OCI-LY3 (cell line): ENCODE data around the gene LRFN2.

Source experiments
- EZH2phosphoT487 ChIP-seq: fragments of 200-600 bp; shearing (Covaris generic); IDR thresholded peaks from 2 replicates; pipeline ENCODE4 v1.6.1; 2018; ENCODE audit warnings: antibody characterized with exemption, mixed run types, low read depth
- TF ChIP-seq, protein P1 (sequence below): fragments of 200-600, 300-600 bp; sonication (generic); IDR thresholded peaks from 2 replicates; pipeline ENCODE4 v1.5.1; 2014; ENCODE audit warnings: antibody characterized with exemption, low read length, low read depth

DNA sequence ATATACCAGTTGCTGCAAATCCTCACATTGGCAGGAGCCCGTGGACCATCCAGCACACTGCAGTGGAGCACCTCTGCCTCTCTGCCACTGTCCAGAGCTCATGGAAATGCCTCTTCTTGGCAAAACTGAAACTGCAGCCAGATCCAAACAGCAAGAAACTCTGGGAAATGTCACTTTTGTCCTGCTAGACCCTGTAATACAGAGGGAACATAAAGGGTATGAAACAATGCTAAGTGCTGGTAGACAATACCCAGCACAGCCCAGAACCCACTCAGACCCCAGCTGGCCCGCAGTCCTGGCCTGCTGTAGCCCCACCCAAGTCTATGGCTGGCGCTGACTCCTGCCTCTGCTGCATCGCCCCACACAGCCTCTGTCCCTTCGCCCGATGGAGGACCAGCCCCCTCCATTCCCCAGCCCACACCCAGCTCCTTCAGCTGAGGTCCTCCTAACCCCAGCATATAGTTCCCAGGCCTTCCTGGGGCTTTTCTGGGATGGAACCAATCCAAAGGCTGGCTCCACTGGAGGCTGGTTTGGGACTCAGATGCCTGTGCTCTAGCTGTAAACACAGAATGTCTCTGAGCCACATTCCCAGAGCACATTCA is 242.5 kb downstream of the LRFN2 start:
- TF ChIP-seq, protein P1, sequence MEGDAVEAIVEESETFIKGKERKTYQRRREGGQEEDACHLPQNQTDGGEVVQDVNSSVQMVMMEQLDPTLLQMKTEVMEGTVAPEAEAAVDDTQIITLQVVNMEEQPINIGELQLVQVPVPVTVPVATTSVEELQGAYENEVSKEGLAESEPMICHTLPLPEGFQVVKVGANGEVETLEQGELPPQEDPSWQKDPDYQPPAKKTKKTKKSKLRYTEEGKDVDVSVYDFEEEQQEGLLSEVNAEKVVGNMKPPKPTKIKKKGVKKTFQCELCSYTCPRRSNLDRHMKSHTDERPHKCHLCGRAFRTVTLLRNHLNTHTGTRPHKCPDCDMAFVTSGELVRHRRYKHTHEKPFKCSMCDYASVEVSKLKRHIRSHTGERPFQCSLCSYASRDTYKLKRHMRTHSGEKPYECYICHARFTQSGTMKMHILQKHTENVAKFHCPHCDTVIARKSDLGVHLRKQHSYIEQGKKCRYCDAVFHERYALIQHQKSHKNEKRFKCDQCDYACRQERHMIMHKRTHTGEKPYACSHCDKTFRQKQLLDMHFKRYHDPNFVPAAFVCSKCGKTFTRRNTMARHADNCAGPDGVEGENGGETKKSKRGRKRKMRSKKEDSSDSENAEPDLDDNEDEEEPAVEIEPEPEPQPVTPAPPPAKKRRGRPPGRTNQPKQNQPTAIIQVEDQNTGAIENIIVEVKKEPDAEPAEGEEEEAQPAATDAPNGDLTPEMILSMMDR = no peak
- no peak for TF ChIP-seq EZH2phosphoT487
